Endothelial cell (in vitro differentiated cells): ENCODE data around the gene HSD17B3. TPM values are rescaled to one million over a fixed set of nuclear protein-coding genes. Genes with fewer than 3 reads are reported as not detected.
"Not testable (repeated sequence)": the region's sequence is repeated elsewhere in the genome, so short reads cannot be mapped to it uniquely, and the experiment has no call there.

ENCODE experiments used
- DNase-seq: peaks from one replicate; pipeline ENCODE4 v3.0.0; 2021; ENCODE audit warnings: low spot score
- H3K27ac Mint-ChIP-seq: one replicate; pipeline ENCODE4 v1.8.0; 2021; ENCODE audit warnings: mixed read lengths, inconsistent platforms; ENCODE audit not compliant: unreplicated experiment
- H3K27me3 Mint-ChIP-seq: one replicate; pipeline ENCODE4 v1.8.0; 2021; ENCODE audit warnings: mild to moderate bottlenecking, moderate library complexity, mixed read lengths, inconsistent platforms; ENCODE audit not compliant: unreplicated experiment
- H3K36me3 Mint-ChIP-seq: one replicate; pipeline ENCODE4 v1.8.0; 2021; ENCODE audit warnings: mild to moderate bottlenecking, low read depth, mixed read lengths, inconsistent platforms; ENCODE audit not compliant: unreplicated experiment
- H3K4me1 Mint-ChIP-seq: one replicate; pipeline ENCODE4 v1.8.0; 2021; ENCODE audit warnings: mild to moderate bottlenecking, mixed read lengths, inconsistent platforms; ENCODE audit not compliant: unreplicated experiment
- H3K4me3 Mint-ChIP-seq: one replicate; pipeline ENCODE4 v1.8.0; 2021; ENCODE audit warnings: mild to moderate bottlenecking, mixed read lengths, inconsistent platforms; ENCODE audit not compliant: unreplicated experiment
- H3K9me3 Mint-ChIP-seq: one replicate; pipeline ENCODE4 v1.8.0; 2021; ENCODE audit warnings: mixed read lengths, inconsistent platforms; ENCODE audit not compliant: unreplicated experiment
- total RNA-seq: library from RNA; stranded (reverse); fragmentation: NEBNext Ultra II Directional; extraction: Animal tissue kit (Norgen Biotek cat#: 25700); gene quantifications from one replicate; pipeline ENCODE4 v1.2.1, GENCODE V29; 2021; ENCODE audit not compliant: unreplicated experiment
- TF ChIP-seq, protein P1 (sequence below): fragments of 200-600 bp; sonication (generic); IDR thresholded peaks from one replicate; pipeline ENCODE4 v1.5.0; 2021; ENCODE audit warnings: antibody characterized with exemption; ENCODE audit not compliant: unreplicated experiment

HSD17B3 gene
- total RNA-seq, 1 donor from 2014 or later = not detected

DNA sequence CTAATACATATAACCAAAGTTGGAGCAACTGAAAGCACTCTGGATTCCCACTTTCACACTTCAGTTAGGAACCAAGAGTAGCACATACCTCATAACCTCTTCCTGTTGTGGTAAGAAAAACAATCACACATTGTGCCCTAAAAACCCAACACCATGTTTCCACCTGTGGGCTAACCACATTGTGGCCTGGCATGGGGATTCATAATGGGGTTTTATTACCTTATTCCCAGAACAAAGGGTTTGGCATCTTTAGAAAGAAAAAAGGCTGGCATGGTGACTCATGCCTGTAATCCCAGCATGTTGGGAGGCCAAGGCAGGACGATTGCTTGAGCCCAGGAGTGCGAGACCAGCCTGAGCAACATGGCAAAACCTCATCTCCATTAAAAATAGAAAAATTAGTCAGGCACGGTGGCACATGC, 60.6 kb downstream of the HSD17B3 start:
- Mint-ChIP-seq H3K27ac (no peak overlapping the region), H3K36me3 (no peaks in the 10 kb centered on the region), H3K4me1 (no peaks in the 10 kb centered on the region), H3K27me3 (peaks cover 4% of the 10 kb centered on the region), H3K9me3 (no peaks in the 10 kb centered on the region), H3K4me3 (no peak overlapping the region)
- DNase-seq = no peak
- TF ChIP-seq, protein P1, sequence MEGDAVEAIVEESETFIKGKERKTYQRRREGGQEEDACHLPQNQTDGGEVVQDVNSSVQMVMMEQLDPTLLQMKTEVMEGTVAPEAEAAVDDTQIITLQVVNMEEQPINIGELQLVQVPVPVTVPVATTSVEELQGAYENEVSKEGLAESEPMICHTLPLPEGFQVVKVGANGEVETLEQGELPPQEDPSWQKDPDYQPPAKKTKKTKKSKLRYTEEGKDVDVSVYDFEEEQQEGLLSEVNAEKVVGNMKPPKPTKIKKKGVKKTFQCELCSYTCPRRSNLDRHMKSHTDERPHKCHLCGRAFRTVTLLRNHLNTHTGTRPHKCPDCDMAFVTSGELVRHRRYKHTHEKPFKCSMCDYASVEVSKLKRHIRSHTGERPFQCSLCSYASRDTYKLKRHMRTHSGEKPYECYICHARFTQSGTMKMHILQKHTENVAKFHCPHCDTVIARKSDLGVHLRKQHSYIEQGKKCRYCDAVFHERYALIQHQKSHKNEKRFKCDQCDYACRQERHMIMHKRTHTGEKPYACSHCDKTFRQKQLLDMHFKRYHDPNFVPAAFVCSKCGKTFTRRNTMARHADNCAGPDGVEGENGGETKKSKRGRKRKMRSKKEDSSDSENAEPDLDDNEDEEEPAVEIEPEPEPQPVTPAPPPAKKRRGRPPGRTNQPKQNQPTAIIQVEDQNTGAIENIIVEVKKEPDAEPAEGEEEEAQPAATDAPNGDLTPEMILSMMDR = no peak

DNA sequence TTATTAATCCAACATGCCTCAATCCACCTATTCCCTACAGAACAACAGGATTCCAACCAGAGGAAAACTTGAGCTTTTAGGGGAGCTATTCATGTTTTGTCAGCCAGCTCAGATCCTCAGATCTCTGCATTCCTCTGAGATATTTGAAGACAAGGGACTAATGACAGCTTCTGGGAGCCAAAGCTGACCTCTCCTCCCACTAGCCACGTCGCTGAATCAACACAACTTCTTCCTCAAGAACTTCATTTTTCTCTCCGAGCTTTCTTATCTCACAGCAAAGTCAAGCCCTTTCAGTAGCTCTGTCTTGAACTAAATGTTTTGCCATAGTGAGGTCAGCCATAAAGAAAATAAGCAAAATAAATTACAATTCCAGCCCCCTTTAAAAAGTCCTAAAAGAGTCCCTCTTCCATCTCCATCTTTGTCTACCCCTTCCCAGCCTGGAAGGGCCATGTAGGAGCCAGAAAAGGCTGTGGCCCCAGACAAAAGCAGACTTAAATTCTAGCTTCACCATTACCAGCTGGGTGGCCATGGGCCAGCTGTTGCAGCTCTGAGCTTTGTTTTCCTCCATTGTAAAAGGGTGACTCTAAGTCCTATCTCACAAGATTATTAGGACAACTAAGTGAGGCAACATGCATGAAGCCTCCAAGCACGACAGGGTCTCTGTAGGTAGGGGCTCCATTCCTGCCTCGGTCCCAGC, 65.0 kb downstream of the HSD17B3 start:
- no peak for DNase-seq
- Mint-ChIP-seq H3K4me3 (no peak overlapping the region), H3K27me3 (peaks cover 3% of the 10 kb centered on the region), H3K27ac (no peak overlapping the region), H3K4me1 (no peaks in the 10 kb centered on the region), H3K9me3 (no peaks in the 10 kb centered on the region), H3K36me3 (no peaks in the 10 kb centered on the region)
- TF ChIP-seq, protein P1 = no peak

DNA sequence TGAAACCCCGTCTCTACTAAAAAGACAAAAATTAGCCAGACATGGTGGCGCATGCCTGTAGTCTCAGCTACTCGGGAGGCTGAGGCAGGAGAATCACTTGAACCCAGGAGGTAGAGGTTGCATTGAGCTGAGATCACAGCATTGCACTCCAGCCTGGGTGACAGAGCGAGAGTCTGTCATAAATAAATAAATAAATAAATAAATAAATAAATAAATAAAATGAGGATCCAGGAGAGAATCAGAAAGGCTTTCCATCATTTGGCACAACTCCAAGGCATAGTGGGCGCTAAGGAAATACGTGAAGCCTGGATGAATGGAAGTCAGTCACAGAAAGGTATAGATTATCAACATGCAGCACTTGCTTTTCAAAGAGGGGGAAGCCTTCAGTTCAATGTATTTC, 65.6 kb downstream of the HSD17B3 start:
- H3K36me3 Mint-ChIP-seq, H3K9me3 Mint-ChIP-seq, H3K4me1 Mint-ChIP-seq, H3K4me3 Mint-ChIP-seq, H3K27ac Mint-ChIP-seq, DNase-seq, H3K27me3 Mint-ChIP-seq: not testable (repeated sequence)

DNA sequence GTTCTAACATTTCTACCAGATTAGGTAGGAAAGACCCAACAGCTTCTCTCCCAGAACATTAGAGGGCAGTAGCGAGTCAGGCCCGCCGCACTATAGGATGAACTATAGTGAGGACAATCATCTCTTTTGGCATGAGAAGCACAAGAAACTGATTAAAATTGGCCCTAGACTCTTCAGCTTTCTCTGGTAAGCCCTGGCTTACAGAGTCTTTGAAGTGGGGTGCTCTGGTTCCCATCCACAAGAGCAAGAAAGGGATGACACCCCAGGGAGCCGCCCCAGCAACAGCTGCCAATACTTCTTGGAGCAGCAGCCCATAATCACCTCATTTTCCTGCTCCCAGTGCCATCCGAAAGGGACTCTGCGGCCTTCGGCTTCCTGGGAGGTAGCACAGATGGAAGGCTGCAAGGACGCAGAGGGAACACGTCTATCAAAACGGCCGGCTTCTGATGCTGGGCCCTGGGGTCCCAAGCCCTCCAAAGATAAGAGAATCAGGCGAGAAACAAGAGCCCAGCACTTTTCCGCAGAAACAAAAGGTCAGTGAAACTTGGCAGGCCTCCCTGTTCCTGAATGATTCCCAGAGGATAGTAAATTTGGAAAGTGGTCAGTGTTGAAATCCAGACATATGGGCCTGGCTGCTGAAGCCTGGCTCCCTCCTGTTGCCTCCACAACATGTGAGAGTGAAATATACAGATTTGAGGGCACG, 69.3 kb downstream of the HSD17B3 start:
- Mint-ChIP-seq H3K27ac (no peak overlapping the region), H3K36me3 (no peaks in the 10 kb centered on the region), H3K4me1 (no peaks in the 10 kb centered on the region), H3K9me3 (no peaks in the 10 kb centered on the region), H3K4me3 (no peak overlapping the region), H3K27me3 (no peaks in the 10 kb centered on the region)
- TF ChIP-seq, protein P1 = peak; percentile 69
- peak; percentile 31 for DNase-seq

DNA sequence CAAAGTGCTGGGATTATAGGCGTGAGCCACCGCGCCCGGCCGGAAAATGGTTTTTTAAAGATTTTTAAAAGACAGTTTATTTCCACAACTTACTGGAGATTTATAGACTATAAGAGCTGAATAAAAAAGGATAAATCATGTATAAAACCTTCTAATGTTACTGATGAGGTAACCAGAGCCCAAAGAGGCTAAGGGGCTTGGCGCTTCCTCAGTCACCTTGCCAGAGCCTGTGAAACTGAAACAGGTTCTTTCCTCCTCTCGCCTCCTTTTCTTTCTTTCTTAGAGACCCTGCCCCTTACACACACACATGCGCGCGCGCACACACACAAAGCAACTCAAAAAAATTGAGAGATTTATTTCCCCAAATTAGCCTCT, 69.8 kb downstream of the HSD17B3 start:
- no peak for DNase-seq
- Mint-ChIP-seq H3K9me3 (no peaks in the 10 kb centered on the region), H3K36me3 (no peaks in the 10 kb centered on the region), H3K27ac (no peak overlapping the region), H3K27me3 (no peaks in the 10 kb centered on the region), H3K4me1 (no peaks in the 10 kb centered on the region), H3K4me3 (no peak overlapping the region)
- TF ChIP-seq, protein P1 = no peak
